Loucy (cell line): ENCODE data around the gene PNMA8B.

ENCODE experiments used
- H2AFZ ChIP-seq: fragments of 200-600 bp; sonication (generic); 2 replicates; pipeline ENCODE4 v1.6.0; 2016; ENCODE audit warnings: antibody characterized with exemption, mild to moderate bottlenecking, low read length, moderate library complexity
- H3F3A ChIP-seq: fragments of 200-600 bp; 2 replicates; pipeline ENCODE4 v1.6.0; 2016; ENCODE audit warnings: antibody characterized with exemption, low read depth, mild to moderate bottlenecking
- H3K27me3 ChIP-seq: fragments of 200-600 bp; sonication (generic); 2 replicates; pipeline ENCODE4 v1.6.1; 2014; ENCODE audit warnings: low read length, mild to moderate bottlenecking; ENCODE audit not compliant: insufficient read depth, poor library complexity, severe bottlenecking
- H3K36me3 ChIP-seq: fragments of 200-600 bp; sonication (generic); 2 replicates; pipeline ENCODE4 v1.6.1; 2016; ENCODE audit warnings: low read length; ENCODE audit not compliant: insufficient read depth
- H3K4me1 ChIP-seq: fragments of 200-600 bp; sonication (generic); 2 replicates; pipeline ENCODE4 v1.5.1; 2014; ENCODE audit warnings: low read length, mild to moderate bottlenecking; ENCODE audit not compliant: insufficient read depth, poor library complexity, severe bottlenecking
- H3K4me2 ChIP-seq: fragments of 200-600 bp; sonication (generic); 2 replicates; pipeline ENCODE4 v1.6.0; 2014; ENCODE audit warnings: antibody characterized with exemption, low read length, low read depth, mild to moderate bottlenecking; ENCODE audit not compliant: poor library complexity, severe bottlenecking
- H3K4me3 ChIP-seq: fragments of 200-600 bp; sonication (generic); 2 replicates; pipeline ENCODE4 v1.5.1; 2014; ENCODE audit warnings: low read length, mild to moderate bottlenecking, mixed read lengths; ENCODE audit not compliant: poor library complexity, severe bottlenecking
- H3K79me2 ChIP-seq: fragments of 200-600 bp; sonication (generic); 2 replicates; pipeline ENCODE4 v1.6.1; 2014; ENCODE audit warnings: low read length; ENCODE audit not compliant: insufficient read depth
- H3K9ac ChIP-seq: fragments of 200-600 bp; sonication (generic); 2 replicates; pipeline ENCODE4 v1.6.0; 2014; ENCODE audit warnings: mild to moderate bottlenecking, low read depth, low read length, moderate library complexity; ENCODE audit not compliant: poor library complexity, severe bottlenecking
- H3K9me2 ChIP-seq: fragments of 200-600 bp; sonication (generic); replicated peaks from 2 replicates; pipeline ENCODE4 v1.6.1; 2016; ENCODE audit warnings: low read depth, low read length, mixed read lengths
- H3K9me3 ChIP-seq: fragments of 200-600 bp; sonication (generic); 2 replicates; pipeline ENCODE4 v1.6.1; 2014; ENCODE audit warnings: mild to moderate bottlenecking, antibody characterized with exemption, low read length, low read depth; ENCODE audit not compliant: insufficient read depth
- H4K20me1 ChIP-seq: fragments of 200-600 bp; sonication (generic); 2 replicates; pipeline ENCODE4 v1.6.0; 2014; ENCODE audit warnings: antibody characterized with exemption, low read length, mild to moderate bottlenecking; ENCODE audit not compliant: insufficient read depth, poor library complexity, severe bottlenecking
- EZH2phosphoT487 ChIP-seq: fragments of 200-600 bp; IDR thresholded peaks from 2 replicates; pipeline ENCODE4 v1.6.1; 2018; ENCODE audit warnings: antibody characterized with exemption, mild to moderate bottlenecking, moderate library complexity, borderline replicate concordance
- TF ChIP-seq, protein P1 (sequence below): fragments of 200-600 bp; sonication (generic); conservative IDR thresholded peaks from 2 replicates; pipeline ENCODE4 v1.5.1; 2014; ENCODE audit warnings: mild to moderate bottlenecking, antibody characterized with exemption, low read length

Gene PNMA8B

DNA sequence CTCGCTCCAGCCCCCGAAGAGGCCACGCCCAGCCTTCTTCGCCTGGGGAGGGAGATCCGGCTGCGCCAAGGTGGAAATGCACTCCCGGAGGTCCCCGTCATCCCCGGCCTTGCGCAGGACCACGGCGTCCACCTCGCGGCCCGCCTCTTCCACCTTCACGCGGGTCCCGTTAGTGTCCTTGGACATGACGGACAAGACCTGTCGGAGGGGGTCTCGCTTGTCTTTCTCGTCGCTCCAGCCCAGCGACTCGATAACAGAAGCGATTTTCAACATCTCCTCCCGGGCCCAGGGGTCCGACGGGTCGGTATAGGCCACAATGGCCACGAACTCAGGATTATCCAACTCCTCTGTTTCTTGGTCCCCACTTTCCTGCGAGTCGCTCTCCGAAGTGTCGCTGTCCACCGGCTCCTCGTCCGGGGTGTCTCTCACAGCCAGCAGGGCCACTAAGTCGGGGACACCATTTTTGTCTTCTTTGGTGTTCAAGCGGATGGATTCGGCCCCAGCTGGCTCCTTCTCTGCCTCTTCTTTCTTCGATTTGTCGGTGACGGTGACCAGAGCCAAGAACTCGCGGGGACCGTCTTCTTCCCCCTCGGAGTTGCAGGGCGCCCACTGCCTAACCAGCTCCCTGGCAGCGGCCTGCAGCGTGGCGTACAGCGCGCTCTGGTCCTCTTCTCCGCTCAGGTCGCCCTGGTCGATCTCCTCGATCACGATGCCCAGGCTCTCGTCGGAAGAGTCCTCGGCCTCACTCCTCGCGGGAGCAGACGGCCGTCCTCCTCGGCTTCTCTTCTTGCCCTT is 1.3 kb downstream of the PNMA8B start:
- Histone ChIP-seq H3K9me2 (no peaks in the 10 kb centered on the region), H3K4me1 (no peaks in the 10 kb centered on the region), H3K9me3 (no peaks in the 10 kb centered on the region), H3K36me3 (no peaks in the 10 kb centered on the region), H3K79me2 (no peaks in the 10 kb centered on the region), H3K4me3 (no peak overlapping the region), H3K9ac (no peak overlapping the region), H3F3A (no peaks in the 10 kb centered on the region), H3K27me3 (no peaks in the 10 kb centered on the region), H3K4me2 (no peak overlapping the region), H4K20me1 (no peaks in the 10 kb centered on the region), H2AFZ (no peak overlapping the region)
- TF ChIP-seq, protein P1, sequence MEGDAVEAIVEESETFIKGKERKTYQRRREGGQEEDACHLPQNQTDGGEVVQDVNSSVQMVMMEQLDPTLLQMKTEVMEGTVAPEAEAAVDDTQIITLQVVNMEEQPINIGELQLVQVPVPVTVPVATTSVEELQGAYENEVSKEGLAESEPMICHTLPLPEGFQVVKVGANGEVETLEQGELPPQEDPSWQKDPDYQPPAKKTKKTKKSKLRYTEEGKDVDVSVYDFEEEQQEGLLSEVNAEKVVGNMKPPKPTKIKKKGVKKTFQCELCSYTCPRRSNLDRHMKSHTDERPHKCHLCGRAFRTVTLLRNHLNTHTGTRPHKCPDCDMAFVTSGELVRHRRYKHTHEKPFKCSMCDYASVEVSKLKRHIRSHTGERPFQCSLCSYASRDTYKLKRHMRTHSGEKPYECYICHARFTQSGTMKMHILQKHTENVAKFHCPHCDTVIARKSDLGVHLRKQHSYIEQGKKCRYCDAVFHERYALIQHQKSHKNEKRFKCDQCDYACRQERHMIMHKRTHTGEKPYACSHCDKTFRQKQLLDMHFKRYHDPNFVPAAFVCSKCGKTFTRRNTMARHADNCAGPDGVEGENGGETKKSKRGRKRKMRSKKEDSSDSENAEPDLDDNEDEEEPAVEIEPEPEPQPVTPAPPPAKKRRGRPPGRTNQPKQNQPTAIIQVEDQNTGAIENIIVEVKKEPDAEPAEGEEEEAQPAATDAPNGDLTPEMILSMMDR = no peak
- TF ChIP-seq EZH2phosphoT487 = no peak

DNA sequence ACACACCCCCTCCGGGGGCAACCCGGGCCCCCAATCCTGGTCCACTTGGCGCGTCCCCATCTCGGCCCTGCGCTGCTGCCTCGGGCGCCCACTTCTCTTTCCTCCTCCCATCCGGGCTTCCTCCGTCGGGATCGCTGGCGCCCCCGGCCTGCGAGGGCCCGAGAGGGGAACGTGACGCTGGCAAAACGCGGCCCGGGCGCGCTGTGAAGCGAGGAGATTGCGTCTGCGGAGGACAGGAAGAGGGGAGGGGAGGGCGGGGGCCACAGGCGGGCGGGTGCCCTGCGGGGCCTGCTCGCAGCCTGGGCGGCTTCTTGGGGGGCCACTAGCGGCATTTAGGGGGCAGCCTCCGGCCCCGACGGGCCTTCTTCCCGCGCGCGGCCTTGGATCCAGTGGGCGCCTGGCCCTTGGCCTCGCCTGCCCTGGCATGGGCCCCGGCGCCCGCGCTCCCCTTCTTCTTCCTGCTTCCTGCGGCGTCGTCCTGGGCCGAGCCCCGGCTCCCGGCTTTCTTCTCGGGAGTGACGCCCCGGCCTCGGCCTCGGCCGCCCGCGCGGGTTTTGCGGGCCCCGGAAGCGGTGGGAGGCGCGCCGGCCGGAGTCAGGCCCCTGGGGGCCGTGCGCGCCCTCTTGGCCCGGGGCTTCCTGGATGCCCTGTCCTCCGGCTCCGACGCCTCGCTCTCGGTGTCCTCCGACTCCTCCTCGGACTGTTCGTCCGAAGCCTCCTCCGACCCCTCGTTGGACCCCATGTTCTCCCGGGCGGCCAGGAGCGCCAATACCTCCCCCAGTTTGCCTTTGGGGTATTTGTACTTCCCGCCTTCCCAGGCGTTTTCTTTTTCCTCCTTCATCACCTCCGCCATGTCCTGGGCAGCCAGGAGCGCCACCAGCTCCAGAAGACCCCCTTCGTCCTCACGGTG is 2.2 kb downstream of the PNMA8B start:
- H3K36me3 ChIP-seq = no peaks in the 10 kb centered on the region
- no peaks in the 10 kb centered on the region for H3F3A ChIP-seq
- H3K27me3 ChIP-seq = no peaks in the 10 kb centered on the region
- no peak overlapping the region for H2AFZ ChIP-seq
- H3K9me2 ChIP-seq = no peaks in the 10 kb centered on the region
- no peak overlapping the region for H3K9ac ChIP-seq
- no peak for TF ChIP-seq EZH2phosphoT487
- TF ChIP-seq, protein P1 = no peak
- no peaks in the 10 kb centered on the region for H3K9me3 ChIP-seq
- no peaks in the 10 kb centered on the region for H3K79me2 ChIP-seq
- H3K4me2 ChIP-seq = no peak overlapping the region
- H3K4me3 ChIP-seq = no peak overlapping the region
- no peaks in the 10 kb centered on the region for H3K4me1 ChIP-seq
- H4K20me1 ChIP-seq = no peaks in the 10 kb centered on the region

DNA sequence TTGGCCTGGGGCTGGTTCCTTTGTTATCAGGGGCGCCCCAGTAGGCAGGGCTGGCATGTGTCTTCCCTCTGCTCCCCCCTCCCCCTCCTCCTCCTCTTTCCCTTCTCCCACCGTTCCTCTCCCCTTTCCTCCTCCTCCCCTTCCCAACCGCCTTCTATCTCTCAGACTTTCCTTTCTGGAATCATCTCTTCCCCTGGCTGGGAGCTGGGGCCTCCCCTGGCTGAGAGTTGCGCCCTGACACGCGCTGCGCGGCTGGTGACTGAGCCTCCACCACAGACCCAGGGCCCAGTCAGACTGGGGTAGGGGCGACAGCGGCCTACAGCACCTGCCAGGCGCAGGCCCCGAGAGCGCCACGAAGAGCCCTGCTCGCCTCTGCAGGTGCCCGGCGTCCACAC is 2.8 kb downstream of the PNMA8B start:
- no peaks in the 10 kb centered on the region for H3K4me1 ChIP-seq
- no peaks in the 10 kb centered on the region for H4K20me1 ChIP-seq
- no peak overlapping the region for H2AFZ ChIP-seq
- H3K79me2 ChIP-seq = no peaks in the 10 kb centered on the region
- H3K36me3 ChIP-seq = no peaks in the 10 kb centered on the region
- no peak overlapping the region for H3K4me3 ChIP-seq
- H3K4me2 ChIP-seq = no peak overlapping the region
- no peaks in the 10 kb centered on the region for H3F3A ChIP-seq
- no peaks in the 10 kb centered on the region for H3K9me3 ChIP-seq
- no peak overlapping the region for H3K9ac ChIP-seq
- no peaks in the 10 kb centered on the region for H3K9me2 ChIP-seq
- no peak for TF ChIP-seq EZH2phosphoT487
- TF ChIP-seq, protein P1 = no peak
- no peaks in the 10 kb centered on the region for H3K27me3 ChIP-seq
